Measurements from ENCODE around the gene SEC31B.

The SEC31B gene

DNA sequence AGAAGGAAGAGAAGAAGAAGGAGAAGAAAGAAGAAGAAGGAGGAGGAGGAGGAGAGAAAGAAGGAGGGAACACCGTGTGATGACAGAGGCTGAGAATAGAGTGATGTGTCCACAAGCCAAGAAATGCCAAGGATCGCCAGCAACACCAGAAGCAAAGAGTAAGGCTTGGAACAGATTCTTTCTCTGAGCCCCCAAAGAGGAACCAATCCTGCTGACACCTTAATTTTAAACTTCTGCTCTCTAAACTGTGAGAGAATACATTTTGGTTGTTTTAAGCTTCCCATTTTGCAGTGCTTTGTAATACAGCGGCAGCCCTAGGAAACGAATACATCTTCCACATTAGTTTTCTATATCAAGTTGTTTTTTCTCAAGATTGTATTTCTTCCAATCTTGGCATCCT, 70.7 kb downstream of the SEC31B start:
- in situ Hi-C loops (cut with HindIII; ENCODE audit: low sequenced_read_pairs) = loop anchor here (5.0 kb wide), 1 partner anchor 48 kb away; no protein-coding TSS in a partner anchor

DNA sequence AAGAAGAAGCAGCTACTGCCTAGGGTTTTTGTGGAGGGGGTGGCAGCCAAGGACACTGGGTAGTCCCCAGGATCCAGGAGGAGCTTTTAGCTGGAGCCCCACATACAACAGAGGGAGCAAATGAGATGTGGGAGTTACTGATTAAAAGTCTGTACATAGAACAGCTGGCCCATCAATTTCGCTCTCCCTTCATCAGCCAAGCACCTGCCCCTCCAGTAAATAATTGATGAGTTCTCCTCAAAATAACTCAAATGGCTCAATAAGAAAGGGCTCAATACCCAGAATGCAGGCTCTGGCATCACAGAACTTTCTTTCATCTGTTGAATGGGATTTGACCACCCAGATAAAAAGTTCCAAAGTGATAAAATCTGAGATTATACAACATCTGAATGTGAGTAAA, 72.0 kb downstream of the SEC31B start:
- in situ Hi-C loops (cut with HindIII; ENCODE audit: low sequenced_read_pairs) = loop anchor here (5.0 kb wide), 1 partner anchor 50 kb away; no protein-coding TSS in a partner anchor

DNA sequence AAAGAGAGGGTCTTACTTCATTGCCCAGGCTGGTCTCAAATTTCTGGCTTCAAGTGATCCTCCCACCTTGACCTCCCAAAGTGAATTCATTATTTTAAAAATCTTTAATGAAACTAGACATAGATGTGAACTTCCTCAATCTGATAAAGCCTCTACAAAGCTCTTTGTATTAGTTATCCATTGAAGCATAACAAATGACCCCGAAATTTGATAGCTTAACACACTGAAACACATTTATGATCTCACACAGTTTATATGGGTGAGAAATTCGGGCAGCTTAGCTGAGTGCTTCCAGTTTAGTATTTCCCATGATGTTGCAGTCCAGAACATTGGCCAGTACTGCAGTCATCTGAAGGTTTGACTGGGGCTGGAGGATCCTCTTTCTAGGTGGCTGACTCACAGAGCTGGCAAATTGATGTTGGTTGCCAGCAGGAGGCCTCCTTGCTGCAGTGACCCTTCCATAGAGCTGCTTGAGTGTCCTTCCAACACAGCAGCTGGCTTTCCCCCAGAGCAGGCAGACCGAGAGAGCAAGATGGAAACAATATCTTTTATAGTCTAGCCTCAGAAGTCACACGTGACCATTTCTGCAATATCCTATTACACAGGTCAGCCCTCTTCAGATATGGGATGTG, 73.4 kb downstream of the SEC31B start:
- in situ Hi-C loops (cut with HindIII; ENCODE audit: low sequenced_read_pairs) = loop anchor here (5.0 kb wide), 1 partner anchor 51 kb away; no protein-coding TSS in a partner anchor

DNA sequence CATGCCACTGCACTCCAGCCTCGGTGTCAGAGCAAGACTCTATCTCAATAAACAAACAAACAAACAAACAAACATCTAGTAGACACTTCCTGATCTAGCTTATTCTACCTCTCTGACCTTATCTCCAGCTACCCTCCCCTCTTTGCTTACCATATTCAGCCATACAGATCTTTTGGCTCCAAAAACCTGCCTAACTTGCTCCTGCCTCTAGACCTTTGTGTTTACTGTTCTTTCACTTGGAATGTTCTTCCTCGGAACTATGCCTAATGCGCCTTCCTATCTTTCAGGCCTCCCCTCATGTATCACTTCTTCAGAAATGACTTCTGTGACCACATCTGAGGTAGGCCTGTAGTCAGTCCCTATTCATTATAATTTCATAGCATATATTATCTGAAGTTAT, 77.1 kb downstream of the SEC31B start:
- in situ Hi-C loops (cut with HindIII; ENCODE audit: low sequenced_read_pairs) = no loop called here

DNA sequence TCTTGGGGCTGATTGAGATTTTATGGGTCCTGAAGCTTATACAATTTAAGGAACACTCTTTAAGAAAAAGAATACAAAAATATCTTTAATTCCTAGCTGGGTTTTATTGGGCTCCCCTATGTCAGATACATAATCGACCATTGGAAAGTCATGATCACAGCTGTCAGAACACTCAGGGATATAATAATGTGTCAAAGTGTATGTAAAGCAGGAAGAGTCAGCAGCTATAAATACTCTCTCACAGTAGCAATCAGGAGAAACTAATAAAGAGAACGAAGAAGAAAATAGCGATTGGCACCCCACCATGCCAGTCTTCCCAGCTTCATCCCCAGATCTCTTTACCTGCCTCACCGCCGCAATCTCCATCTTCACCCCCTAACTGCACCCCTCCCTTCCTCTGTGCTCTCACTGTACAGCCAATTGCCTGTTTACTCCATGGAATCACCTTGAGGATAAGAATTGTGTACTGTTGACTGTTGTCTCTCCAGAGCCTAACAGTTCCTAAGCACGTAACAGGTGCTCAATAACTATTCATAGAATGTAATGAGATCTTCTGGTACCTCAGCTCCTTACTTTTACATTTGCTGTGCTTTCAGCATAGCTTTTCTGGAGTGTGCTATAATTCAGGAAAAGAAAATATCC, 80.9 kb downstream of the SEC31B start:
- in situ Hi-C loops (cut with HindIII; ENCODE audit: low sequenced_read_pairs) = loop anchor here (5.0 to 10.0 kb wide), 2 partner anchors 41 to 86 kb away; partner anchors contain the start of gene NDUFB8

Measured in endothelial cell of hepatic sinusoid (primary cell).